Measurements from ENCODE around the gene HK2.
A peak's percentile ranks its signal among the peaks of the same experiment; 100 is the strongest.
"Not testable (repeated sequence)": the region's sequence is repeated elsewhere in the genome, so short reads cannot be mapped to it uniquely, and the experiment has no call there.

The HK2 gene

DNA sequence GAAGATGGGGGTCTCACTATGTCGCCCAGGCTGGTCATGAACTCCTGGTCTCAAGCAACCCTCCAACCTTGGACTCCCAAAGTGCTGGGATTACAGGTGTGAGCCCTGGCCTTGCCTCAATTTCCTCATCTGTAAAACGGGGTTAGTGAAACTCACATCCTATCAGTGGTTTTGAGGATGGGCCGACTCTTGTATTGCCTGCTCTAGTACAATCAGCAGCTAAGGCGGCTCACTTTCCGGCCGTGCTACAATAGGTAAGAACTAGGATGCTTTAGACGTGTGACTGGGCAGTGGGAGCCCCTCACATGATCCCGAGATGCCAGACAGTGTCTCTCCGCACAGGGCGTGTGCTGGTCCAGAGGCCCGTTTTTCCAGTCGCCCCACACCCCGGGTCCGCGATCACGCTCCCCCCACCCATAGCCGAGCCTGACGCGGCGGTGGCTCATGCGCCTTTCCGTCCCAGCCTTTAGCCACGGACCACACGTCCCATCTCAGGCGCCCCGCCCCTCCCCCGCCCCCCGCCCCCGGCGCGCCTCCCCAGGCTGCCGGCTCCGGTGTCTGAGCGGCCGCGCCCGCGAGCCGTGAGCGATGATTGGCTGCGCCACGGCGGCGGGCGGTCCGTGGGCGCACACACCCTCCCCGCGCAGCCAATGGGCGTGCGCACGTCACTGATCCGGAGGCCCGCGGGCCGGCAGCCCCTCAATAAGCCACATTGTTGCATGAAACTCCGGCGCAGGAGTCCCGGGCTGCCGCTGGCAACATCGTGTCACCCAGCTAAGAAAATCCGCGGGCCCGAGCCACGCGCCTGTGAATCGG is at the start of gene HK2:
Gene HK2 (plus strand): TSS at position 710 of the 816 bp plus-strand sequence. CDS start 454 bp downstream, outside the sequence.
- peak; percentile 81 for DNase-seq

- DNase-seq: no peak
Observed at GRCh38 chr2:74789271-74789670, 44.7 kb upstream of the HK2 start.

GRCh38 chr2:74792282-74792681 is 41.6 kb upstream of the HK2 start:
- no peak for DNase-seq

- not testable (repeated sequence) for DNase-seq
Observed at GRCh38 chr2:74794878-74795277, 39.0 kb upstream of the HK2 start.

- no peak for DNase-seq
Observed at GRCh38 chr2:74806355-74806839, 27.5 kb upstream of the HK2 start.

DNA sequence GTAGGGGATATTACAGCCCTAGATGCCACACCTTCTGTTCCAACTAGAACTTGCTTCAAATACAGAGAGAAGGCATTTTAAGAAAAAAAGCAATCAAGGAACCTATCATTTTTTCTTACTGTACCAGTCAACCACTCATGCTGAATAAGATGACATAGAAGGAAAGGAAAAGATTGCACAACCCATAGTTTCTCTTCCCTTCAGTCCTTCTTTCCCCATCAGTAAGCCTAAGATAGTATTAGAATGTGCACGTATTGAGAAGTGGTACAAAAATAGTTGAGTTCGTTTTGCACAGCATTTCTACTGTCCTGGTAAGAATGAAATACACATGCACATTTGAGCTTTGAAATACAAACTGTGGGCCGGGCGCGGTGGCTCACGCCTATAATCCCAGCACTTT is 27.0 kb upstream of the HK2 start:
- no peak for DNase-seq

DNA sequence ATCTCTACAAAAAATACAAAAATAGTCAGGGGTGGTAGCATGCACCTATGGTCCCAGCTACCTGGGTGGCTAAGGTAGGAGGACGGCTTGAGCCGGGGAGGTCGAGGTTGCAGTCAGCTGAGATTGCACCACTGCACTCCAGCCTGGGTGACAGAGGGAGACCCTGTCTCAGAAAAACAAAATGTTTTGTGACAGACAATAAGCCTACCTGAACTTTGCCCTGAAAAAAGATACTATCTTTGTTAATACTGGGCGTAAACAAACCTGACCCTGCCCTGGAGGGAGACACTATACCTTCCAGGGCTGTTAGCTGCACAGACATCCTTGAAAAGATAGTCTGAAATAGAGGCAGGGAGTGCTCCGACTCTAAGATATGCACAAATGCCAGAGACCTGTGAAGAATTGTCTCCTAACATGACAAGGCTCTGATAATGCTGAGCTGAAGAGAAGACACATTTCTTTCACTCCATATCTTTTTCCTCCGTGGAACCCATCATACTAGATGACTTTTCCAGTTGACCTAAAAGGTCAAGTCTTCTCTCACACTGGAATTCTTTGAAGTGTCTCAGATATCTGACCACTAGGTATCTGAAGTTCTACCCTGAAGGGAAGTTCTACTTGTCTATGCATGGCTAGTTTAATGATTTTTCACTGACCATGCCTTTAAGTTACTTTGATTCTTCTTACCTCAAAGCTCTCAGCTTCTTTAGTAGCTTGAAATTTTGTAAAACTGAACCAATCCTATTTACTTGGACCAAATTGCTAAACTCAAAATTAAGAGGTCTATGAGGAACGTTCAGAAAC is 20.9 kb upstream of the HK2 start:
- no peak for DNase-seq

DNA sequence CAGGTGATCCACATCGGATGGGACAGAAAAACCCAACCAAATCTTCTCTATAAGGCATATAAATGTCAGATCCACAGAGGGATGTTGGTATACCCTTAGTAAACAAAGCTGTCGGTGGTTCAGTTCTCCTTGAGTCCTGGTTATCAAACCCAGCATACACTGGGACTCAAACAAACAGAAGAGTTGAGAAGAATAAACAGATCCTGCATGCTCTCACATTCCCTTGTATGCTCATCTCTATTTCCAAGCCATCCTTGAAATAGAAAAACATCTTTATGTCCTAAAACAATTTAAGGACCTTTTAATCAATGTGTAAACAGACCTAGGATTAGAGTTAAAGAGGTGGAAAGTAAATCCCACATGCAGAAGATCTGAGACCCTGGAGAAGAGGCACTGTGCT is 19.8 kb upstream of the HK2 start:
- no peak for DNase-seq

DNA sequence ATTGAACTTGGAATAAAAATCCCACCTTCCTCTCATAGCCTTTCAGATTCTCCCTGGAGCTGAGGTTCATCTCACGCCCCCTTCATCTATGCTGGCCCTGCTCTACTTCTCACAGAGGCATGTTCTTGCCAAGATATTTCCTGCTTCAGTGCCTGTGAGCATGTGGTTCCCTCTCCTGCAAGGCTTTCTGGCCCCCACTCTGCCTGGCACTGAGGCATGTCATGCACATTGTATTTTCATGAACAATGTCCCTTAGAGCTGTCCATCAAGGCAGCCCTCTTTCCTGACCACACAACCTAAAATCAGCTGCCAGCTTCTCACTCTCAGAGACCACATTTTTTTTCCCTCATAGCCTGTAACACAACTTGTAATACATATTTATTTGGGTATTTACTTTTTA is 18.0 kb upstream of the HK2 start:
- DNase-seq: no peak

- DNase-seq: no peak
Observed at GRCh38 chr2:74816540-74817303, 17.2 kb upstream of the HK2 start.

- DNase-seq: no peak
Observed at GRCh38 chr2:74817304-74817675, 16.6 kb upstream of the HK2 start.

DNA sequence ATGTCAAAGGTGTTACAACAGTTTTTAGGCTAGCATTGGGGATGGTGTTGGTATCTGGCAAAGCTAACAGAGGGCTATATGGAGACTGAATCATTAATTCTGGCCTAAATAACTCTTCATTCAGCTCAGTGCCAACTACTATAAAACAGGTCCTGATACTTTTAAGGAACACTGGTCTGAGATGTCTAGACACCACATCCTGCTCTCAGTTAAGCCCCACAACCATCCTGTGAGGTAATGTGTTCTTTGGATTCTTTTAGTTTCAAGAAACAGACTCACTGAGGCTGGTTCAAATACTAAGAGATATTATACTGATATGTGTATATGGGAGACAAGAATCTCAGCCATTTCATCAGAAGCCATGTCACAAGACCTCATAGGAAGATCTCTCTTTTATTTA is 14.2 kb upstream of the HK2 start:
- DNase-seq: no peak

DNA sequence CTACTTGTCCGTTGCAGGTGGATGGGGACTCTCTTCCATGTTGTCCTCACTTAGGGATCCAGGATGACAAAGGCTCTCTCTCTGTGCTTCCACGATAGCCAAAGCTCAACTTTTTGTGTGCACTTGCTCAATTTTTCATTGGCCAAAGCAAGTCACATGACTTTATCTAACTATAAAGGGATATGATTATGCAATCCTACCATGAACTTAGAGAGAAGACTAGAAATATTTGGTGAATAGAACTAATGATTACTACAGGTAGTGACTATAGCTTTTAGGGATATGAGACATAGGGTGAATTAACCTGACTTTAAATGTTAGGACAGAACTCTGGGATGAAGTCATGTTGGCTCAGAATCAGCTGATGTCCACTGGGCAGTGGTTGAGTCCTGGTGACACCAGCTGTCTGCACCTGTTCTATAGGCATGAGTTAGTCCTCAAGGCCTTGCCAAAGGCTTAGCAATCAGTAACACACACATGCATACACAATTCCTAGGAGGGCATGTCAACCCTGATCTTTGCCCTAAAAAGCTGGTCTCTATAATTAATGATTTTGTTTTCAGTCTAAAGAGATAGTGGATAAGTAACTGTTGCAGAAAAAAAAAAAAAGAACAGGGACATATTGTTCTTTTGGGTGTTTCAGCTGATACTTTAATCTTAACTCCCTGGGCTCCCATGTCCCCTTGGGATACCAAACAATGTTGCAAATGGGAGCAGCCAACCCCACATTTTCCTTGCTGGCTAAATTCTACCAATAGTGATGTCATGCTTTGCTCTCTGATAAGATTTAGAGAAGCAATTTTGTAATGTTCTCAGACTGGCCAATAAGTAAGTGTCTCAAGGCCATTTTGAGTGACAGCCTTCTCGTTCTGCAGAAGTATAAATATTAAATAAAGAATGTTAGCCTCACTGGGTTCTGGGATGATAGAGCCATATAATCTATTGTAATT is 12.5 kb upstream of the HK2 start:
- DNase-seq: no peak

- no peak for DNase-seq
Observed at GRCh38 chr2:74822771-74823566, 11.0 kb upstream of the HK2 start.

GRCh38 chr2:74824679-74825078 is 9.2 kb upstream of the HK2 start:
- DNase-seq: no peak

- DNase-seq: no peak
Observed at GRCh38 chr2:74828543-74828942, 5.4 kb upstream of the HK2 start.

DNA sequence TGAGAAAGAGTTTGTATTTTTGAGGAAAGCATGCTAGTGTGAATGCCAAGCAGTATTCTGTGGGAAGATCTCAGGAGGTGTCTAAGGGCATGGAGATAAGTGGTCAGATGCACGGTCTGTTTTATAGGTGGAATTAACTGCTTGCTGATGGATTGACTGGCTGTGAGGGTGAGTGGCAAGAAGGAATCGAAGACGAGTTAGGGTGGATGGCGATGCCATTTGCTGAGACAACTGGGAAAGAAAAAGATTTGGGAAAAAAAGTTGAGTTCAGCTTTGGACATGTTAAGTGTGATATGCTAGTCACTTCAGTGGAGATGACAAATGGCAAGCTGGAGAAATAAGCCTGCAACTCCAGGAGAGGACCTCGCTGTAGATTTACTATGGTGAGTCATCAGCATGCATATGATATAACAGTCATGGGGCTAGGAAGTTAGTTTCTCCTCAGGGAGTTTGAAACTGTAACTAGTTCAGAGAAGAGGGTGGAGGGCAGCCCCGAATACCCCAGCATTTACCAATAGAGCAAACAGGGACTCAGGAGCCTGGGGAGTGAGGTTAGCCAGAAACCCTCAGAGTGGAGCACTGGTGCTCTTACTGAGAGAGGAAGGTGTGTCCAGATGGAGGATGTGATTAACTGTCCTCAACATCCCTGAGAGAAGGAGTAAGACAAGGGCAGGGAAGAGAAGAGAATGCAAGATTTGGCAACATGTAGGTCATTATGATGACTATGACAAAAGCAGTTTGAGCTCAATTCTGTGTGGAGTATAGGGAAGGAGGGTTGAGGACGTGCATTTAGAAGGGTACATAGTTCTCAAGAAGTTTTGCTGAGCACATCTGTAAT is 2.0 kb upstream of the HK2 start:
- DNase-seq: no peak

DNA sequence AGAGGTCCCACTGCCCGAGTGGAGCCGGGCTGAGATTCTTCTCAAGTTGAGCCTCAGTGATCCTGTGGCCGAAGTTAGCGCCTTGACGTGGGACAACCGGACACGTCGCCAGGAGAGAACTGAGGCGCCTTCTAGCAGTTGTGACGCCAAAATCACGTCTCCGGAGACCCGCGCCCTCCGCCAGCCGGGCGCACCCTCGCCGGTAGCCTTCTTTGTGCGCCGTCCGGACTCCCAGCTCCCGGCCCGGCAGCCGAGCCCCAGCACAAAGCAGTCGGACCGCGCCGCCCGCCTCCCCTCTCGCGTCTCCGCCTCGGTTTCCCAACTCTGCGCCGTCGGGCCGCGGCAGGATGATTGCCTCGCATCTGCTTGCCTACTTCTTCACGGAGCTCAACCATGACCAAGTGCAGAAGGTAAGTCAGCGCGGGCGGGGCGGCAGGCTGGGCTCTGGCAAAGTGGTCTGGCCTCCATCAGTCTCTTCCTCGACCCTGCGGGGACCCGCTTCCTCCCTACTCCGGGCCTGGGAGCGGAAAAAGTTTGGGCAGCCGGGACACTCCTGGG is 386 bp downstream of the HK2 start:
- DNase-seq: peak; percentile 15

DNA sequence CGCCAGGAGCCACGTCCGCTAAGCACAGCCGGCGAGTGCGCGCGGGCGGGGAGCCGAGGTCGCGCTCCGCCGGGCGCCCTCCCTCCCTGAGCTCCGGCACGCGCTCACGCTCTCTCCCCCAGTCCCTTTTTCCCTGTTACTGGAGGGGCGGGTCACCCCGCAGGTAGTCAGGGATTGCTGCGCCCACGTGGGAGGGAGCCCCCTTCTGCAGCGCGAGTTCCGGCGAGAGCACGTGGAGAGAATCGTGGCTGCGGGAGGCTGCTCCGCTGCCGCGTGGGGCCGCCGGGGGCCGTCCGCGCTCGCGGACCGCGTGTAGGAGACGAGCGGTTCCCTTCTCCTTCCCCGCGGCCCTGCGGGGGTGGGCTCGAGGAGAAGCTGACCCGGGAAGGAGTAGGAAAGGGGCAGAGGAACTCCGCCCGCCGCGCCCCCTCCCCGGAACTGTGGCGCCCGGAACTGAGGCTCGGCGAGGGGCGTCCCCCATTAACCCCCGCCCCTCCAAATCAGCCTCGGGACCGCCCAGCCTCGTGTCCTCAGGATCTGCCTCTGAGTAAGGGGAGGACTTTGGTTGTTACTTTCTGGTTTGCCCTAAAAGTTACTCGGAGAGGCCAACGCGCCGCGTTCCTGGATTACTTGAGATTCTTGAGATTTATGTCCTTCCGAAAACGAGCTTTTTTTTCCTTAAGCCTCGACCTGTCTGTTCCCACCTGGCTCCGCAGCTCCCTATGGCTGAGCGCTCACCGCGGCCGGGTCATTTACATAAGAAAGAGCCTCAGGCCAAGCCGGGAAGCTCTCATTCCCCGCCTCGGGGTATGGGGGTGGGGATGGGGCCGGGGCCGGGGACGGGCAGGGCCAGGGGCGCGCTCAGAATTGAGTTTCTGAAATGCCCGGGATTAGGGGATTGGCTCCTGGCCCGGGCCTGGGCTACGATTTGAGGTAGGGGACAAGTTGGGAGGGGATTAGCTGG is 1.1 kb downstream of the HK2 start:
- peak; percentile 78 for DNase-seq
